SK-MEL-5 (cell line): ENCODE results near the gene ZNF410. TPM values are rescaled to one million over a fixed set of nuclear protein-coding genes. Genes with fewer than 3 reads are reported as not detected.
A peak's percentile ranks its signal among the peaks of the same experiment; 100 is the strongest.

Source experiments
- DNase-seq: peaks from one replicate; pipeline ENCODE4 v3.0.0-alpha.2; 2016; ENCODE audit warnings: low read depth, low spot score
- in situ Hi-C: cut with HindIII; loops from 2 replicates; pipeline ENCODE4 v1.10.0; 2016; ENCODE audit warnings: low sequenced_read_pairs, high pct_unique_total_duplicates, low pct_unique_long_range_greater_than_20kb
- total RNA-seq: library from RNA; depleted of rRNA; stranded (reverse); fragments of >200 nt; shearing (Covaris generic); gene quantifications from 2 replicates; pipeline ENCODE4 v1.2.3, GENCODE V29; 2014

ZNF410 gene
- total RNA-seq, 1 experiment from 2014 or later, result 69.7 TPM

GRCh38 chr14:73937012-73937411 is 50.4 kb downstream of the ZNF410 start:
- no peak for DNase-seq
- in situ Hi-C loops, result no loop called here

DNA sequence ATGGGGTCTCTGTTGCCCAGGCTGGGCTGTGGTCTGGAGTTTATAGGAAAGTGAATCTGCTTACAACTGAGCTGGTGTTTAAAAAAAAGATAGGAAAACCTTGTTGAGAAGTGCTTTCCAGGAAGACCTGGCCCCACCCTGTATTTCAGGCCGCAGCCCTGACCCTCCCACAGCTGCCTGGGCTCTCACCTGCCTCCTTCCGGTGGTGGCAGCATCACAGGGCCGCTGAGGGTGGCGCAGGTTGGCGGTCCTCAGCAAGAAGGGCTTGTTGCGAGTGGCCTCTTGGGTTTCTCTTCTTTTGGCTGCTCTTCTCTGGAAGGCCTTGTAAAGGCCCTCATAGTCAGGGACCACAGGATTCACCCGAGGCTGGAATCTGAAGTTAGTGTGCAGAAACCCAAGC is 55.5 kb downstream of the ZNF410 start:
- in situ Hi-C loops, result no loop called here
- no peak for DNase-seq

GRCh38 chr14:73943083-73943482 is 56.4 kb downstream of the ZNF410 start:
- peak; percentile 6 for DNase-seq
- in situ Hi-C loops, result no loop called here

DNA sequence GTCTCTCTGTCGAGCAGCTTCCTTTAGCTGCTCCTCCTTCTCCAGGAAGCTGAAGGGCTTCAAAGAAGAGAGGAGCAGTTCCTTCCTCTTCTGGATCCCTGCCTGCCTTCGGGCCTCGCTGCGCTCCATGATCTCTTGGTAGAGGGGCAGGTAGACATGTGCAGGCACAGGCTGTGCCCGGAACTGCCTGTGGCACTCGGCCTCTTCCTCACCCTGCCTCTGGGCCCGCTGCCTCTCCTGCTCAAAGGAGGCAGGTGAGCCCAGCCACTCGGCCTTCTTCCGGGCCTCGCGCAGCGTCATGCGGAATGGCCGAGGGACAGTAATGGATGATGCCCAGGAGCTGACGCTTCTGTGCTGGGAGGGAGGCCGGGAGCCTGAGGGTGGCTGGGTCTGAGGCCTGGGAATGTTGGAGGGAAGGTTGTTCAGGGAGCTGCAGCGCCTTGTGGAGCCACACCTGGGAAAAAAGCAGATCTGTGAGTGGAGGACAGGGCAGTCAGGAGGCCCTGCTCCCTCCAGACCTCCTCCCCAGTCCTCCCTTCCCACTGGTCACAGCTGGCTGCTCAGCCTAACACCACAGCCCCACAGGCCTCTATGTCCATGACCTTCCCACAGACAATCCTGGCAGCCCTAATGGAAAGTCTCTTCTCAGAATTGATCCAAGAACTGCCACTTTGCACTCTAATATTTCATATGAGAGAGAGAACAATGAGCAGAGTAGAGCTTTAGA is 57.9 kb downstream of the ZNF410 start:
- no peak for DNase-seq
- in situ Hi-C loops, result no loop called here

GRCh38 chr14:73945159-73945670 is 58.6 kb downstream of the ZNF410 start:
- in situ Hi-C loops, result no loop called here

GRCh38 chr14:73949752-73950734 is 63.4 kb downstream of the ZNF410 start, which contains the start of the genes COQ6 and FAM161B:
TSS of gene COQ6 (plus strand) at chr14:73950302. CDS start at chr14:73950333, 31 bp downstream.
TSS of gene FAM161B (minus strand) at chr14:73950094. CDS start at chr14:73950026, 68 bp downstream.
- DNase-seq, result peak; percentile 97
- in situ Hi-C loops, result no loop called here

More at GRCh38 chr14:73945159-73945670, 58.6 kb downstream of the ZNF410 start:
- no peak for DNase-seq

- in situ Hi-C loops, result no loop called here
- no peak for DNase-seq
Measured at GRCh38 chr14:73953731-73954130, 67.1 kb downstream of the ZNF410 start.

GRCh38 chr14:73955674-73956073 is 69.0 kb downstream of the ZNF410 start:
- in situ Hi-C loops, result no loop called here
- DNase-seq, result no peak

- DNase-seq, result no peak
- in situ Hi-C loops, result no loop called here
Measured at GRCh38 chr14:73958591-73958990, 71.9 kb downstream of the ZNF410 start.

- in situ Hi-C loops, result no loop called here
- no peak for DNase-seq
Measured at GRCh38 chr14:73961192-73961591, 74.5 kb downstream of the ZNF410 start.

- no peak for DNase-seq
- in situ Hi-C loops, result no loop called here
Measured at GRCh38 chr14:73965216-73965615, 78.6 kb downstream of the ZNF410 start.

- no peak for DNase-seq
- in situ Hi-C loops, result no loop called here
Measured at GRCh38 chr14:73968885-73969284, 82.2 kb downstream of the ZNF410 start.

DNA sequence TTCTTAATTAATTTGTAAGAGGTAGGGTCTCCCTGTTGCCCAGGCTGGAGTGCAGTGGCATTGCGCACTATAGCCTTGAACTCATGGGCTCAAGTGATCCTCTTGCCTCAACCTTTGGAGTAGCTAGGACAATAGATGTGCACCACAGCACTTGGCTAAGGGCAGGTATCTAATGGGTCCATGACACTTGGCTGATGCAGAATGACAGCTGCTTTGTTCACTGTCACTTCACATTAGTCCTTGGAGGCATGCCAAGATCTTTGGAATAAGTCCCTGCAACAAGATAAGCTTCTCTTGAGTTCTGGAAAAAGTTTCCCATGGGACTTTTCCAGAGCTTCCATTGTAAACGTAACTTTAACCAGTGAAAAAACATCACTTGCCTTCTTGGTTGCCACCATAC is 86.8 kb downstream of the ZNF410 start:
- DNase-seq, result no peak
- in situ Hi-C loops, result no loop called here

DNA sequence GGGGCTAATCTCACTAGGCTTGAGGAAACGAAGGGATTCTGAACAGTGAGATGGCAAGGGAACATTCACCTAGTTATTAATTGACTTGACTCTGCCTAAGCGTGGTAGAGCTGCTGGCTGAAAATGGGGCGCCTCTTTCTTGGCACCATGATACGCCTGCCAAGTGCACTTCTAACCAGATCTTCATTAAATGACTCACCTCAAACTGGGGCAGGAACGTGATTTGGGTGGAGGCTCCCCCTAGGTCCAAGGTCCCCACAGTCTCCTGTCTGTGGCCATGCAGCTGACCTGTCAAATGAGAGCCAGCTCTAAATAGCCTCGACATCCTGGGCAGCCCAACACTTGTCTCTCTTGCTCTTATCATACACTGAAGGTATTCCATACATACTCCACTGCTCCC is 89.5 kb downstream of the ZNF410 start:
- no peak for DNase-seq
- in situ Hi-C loops, result no loop called here

DNA sequence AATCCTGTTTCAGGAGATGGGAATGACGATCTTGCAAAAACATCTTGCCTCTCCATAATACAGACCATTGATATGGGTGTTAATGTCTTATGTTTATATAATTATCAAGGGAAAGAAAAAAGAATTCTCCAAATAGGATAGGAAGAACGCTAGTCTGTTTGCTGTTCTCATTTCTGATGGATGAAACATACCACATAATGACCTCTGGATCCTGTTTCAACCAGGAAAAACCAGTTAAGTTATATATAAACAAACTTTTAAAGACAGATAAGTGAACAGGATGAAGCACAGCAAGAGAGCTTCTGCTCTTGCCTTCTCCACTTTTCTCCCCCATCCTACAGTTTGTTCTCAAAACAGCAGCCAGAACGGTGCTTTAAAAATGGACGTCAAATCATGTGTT is 91.2 kb downstream of the ZNF410 start:
- in situ Hi-C loops, result no loop called here

More for the DNA sequence above, 91.2 kb downstream of the ZNF410 start:
- DNase-seq, result no peak
